ENCODE measurements around the gene ACTL10. TPM values are rescaled to one million over a fixed set of nuclear protein-coding genes. Genes with fewer than 3 reads are reported as not detected.

Gene ACTL10
- total and polyA plus RNA-seq, 11 donors, result 0.13 to 1.1 (median 0.36) TPM

DNA sequence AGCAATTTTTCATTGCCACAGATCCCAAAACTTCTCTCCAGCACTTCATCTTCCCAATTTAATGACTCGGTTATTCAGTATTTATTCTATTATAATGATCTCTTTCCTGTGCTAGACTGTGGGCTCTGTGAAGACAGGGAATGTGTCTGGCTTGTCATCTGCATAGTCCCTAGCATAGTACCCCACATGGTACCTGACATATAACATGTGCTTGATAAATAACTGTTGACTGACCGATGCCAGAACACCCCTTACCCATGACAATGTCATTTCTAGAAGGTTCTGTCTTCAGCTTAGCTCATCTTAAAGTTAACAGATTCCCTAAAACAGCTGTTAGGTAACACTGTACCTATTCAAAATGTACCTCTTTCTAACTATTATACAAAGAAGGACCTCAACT lies 49.8 kb downstream of the ACTL10 start:
- Histone ChIP-seq H3K27ac (no peak overlapping the region), H3K27me3 (no peaks in the 10 kb centered on the region), H3K9me3 (no peaks in the 10 kb centered on the region), H3K36me3 (peaks cover 0 to 40% (median 32%) of the 10 kb centered on the region in 9 donors), H3K4me1 (peaks cover 0 to 16% (median 9%) of the 10 kb centered on the region in 12 donors), H3K4me3 (no peak overlapping the region)
- ATAC-seq (no peak), DNase-seq (no peak)
- TF ChIP-seq, protein P1, sequence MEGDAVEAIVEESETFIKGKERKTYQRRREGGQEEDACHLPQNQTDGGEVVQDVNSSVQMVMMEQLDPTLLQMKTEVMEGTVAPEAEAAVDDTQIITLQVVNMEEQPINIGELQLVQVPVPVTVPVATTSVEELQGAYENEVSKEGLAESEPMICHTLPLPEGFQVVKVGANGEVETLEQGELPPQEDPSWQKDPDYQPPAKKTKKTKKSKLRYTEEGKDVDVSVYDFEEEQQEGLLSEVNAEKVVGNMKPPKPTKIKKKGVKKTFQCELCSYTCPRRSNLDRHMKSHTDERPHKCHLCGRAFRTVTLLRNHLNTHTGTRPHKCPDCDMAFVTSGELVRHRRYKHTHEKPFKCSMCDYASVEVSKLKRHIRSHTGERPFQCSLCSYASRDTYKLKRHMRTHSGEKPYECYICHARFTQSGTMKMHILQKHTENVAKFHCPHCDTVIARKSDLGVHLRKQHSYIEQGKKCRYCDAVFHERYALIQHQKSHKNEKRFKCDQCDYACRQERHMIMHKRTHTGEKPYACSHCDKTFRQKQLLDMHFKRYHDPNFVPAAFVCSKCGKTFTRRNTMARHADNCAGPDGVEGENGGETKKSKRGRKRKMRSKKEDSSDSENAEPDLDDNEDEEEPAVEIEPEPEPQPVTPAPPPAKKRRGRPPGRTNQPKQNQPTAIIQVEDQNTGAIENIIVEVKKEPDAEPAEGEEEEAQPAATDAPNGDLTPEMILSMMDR (IDR thresholded peaks at IDR 0.05), result no peak
- no peak for TF ChIP-seq POLR2A (IDR thresholded peaks at IDR 0.05)
- 89 to 91% (median 90%) methylated on average over 2 of the region's 2 CpGs for WGBS, 4 donors
- intact Hi-C loops (cut with DNase I), result no loop called here

Other genes with a start within 250 kb of the ACTL10 start
- gene SNTA1, start 223.2 kb upstream of the ACTL10 start, total RNA-seq, result 100 to 1,000 TPM; 122 to 318 (median 166) TPM
- 100 to 1,000 TPM in 1 of 2 donors, 10 to 100 TPM in 1; 91.0 to 201 TPM for gene SNTA1, start 223.2 kb upstream of the ACTL10 start, polyA plus RNA-seq
- gene CBFA2T2, start 176.8 kb upstream of the ACTL10 start, total RNA-seq, result 10 to 100 TPM in 5 of 9 donors, 1 to 10 TPM in 4; 7.4 to 15.0 (median 11.3) TPM
- 1 to 10 TPM; 4.6 to 6.5 TPM for gene CBFA2T2, start 176.8 kb upstream of the ACTL10 start, polyA plus RNA-seq
- under 1 TPM in 2 of 9 donors, not detected in 7; 0.13 to 0.50 TPM for gene C20orf144, start 4.6 kb upstream of the ACTL10 start, total RNA-seq
- under 1 TPM in 1 of 2 donors, not detected in 1; 0.15 TPM for gene C20orf144, start 4.6 kb upstream of the ACTL10 start, polyA plus RNA-seq
- gene NECAB3, start 7.5 kb downstream of the ACTL10 start, total RNA-seq, result 100 to 1,000 TPM in 1 of 9 donors, 10 to 100 TPM in 8; 54.5 to 111 (median 74.8) TPM
- gene NECAB3, start 7.5 kb downstream of the ACTL10 start, polyA plus RNA-seq, result 10 to 100 TPM; 37.6 to 67.2 TPM
- gene E2F1, start 19.4 kb downstream of the ACTL10 start, total RNA-seq, result 1 to 10 TPM in 7 of 9 donors, under 1 TPM in 2; 0.32 to 6.4 (median 1.4) TPM
- 1 to 10 TPM in 1 of 2 donors, under 1 TPM in 1; 0.46 to 1.1 TPM for gene E2F1, start 19.4 kb downstream of the ACTL10 start, polyA plus RNA-seq
- 10 to 100 TPM in 6 of 9 donors, 1 to 10 TPM in 3; 8.2 to 13.0 (median 11.9) TPM for gene PXMP4, start 53.4 kb downstream of the ACTL10 start, total RNA-seq
- gene PXMP4, start 53.4 kb downstream of the ACTL10 start, polyA plus RNA-seq, result 1 to 10 TPM; 5.0 to 7.5 TPM
- gene ZNF341, start 65.1 kb downstream of the ACTL10 start, total RNA-seq, result 1 to 10 TPM; 1.2 to 3.3 (median 1.5) TPM
- 1 to 10 TPM; 1.9 to 2.0 TPM for gene ZNF341, start 65.1 kb downstream of the ACTL10 start, polyA plus RNA-seq
- 100 to 1,000 TPM in 5 of 9 donors, 10 to 100 TPM in 4; 46.2 to 225 (median 106) TPM for gene CHMP4B, start 144.4 kb downstream of the ACTL10 start, total RNA-seq
- 100 to 1,000 TPM; 127 to 233 TPM for gene CHMP4B, start 144.4 kb downstream of the ACTL10 start, polyA plus RNA-seq